ENCODE results near the gene KCNQ4. TPM values are rescaled to one million over a fixed set of nuclear protein-coding genes. Genes with fewer than 3 reads are reported as not detected.
A peak's percentile ranks its signal among the peaks of the same experiment; 100 is the strongest.

The KCNQ4 gene
- total RNA-seq, 1 experiment from 2014 or later = 0.05 TPM

GRCh38 chr1:40845895-40846294 lies 62.3 kb downstream of the KCNQ4 start:
- no peaks in the 10 kb centered on the region for H3K36me3 ChIP-seq

GRCh38 chr1:40847023-40847745 lies 63.6 kb downstream of the KCNQ4 start:
- no peaks in the 10 kb centered on the region for H3K36me3 ChIP-seq
- H3K27me3 ChIP-seq (replicated peaks) = no peaks in the 10 kb centered on the region
- no peak overlapping the region for H3K27ac ChIP-seq
- no peaks in the 10 kb centered on the region for H3K9me3 ChIP-seq (replicated peaks)
- no peaks in the 10 kb centered on the region for H3K4me1 ChIP-seq (replicated peaks)
- DNase-seq (ENCODE audit: low read depth in 1 of 2, low spot score in 2 of 2) = no peak
- H3K4me3 ChIP-seq = no peak overlapping the region

More at GRCh38 chr1:40845895-40846294, 62.3 kb downstream of the KCNQ4 start:
- H3K27ac ChIP-seq = no peak overlapping the region
- no peak overlapping the region for H3K4me3 ChIP-seq
- H3K4me1 ChIP-seq (replicated peaks) = no peaks in the 10 kb centered on the region
- no peak for DNase-seq (ENCODE audit: low read depth in 1 of 2, low spot score in 2 of 2)
- no peaks in the 10 kb centered on the region for H3K27me3 ChIP-seq (replicated peaks)
- H3K9me3 ChIP-seq (replicated peaks) = no peaks in the 10 kb centered on the region

- Histone ChIP-seq H3K27me3 (replicated peaks) (no peaks in the 10 kb centered on the region), H3K36me3 (no peaks in the 10 kb centered on the region), H3K4me3 (no peak overlapping the region), H3K4me1 (replicated peaks) (no peaks in the 10 kb centered on the region), H3K27ac (no peak overlapping the region), H3K9me3 (replicated peaks) (no peaks in the 10 kb centered on the region)
- peak; percentile 56 to 67 for DNase-seq (ENCODE audit: low read depth in 1 of 2, low spot score in 2 of 2)
Measured at GRCh38 chr1:40848530-40849189, 65.1 kb downstream of the KCNQ4 start.

- no peaks in the 10 kb centered on the region for H3K9me3 ChIP-seq (replicated peaks)
- H3K4me1 ChIP-seq (replicated peaks) = no peaks in the 10 kb centered on the region
- no peak overlapping the region for H3K27ac ChIP-seq
- H3K27me3 ChIP-seq (replicated peaks) = no peaks in the 10 kb centered on the region
- H3K4me3 ChIP-seq = no peak overlapping the region
- no peaks in the 10 kb centered on the region for H3K36me3 ChIP-seq
- peak; percentile 55 to 68 for DNase-seq (ENCODE audit: low read depth in 1 of 2, low spot score in 2 of 2)
Measured at GRCh38 chr1:40849801-40850592, 66.4 kb downstream of the KCNQ4 start.

GRCh38 chr1:40851643-40852042 lies 68.1 kb downstream of the KCNQ4 start:
- Histone ChIP-seq H3K9me3 (replicated peaks) (no peaks in the 10 kb centered on the region), H3K27ac (no peak overlapping the region), H3K27me3 (replicated peaks) (no peaks in the 10 kb centered on the region), H3K36me3 (no peaks in the 10 kb centered on the region), H3K4me1 (replicated peaks) (no peaks in the 10 kb centered on the region), H3K4me3 (no peak overlapping the region)
- DNase-seq (ENCODE audit: low read depth in 1 of 2, low spot score in 2 of 2) = no peak

GRCh38 chr1:40853113-40853884 lies 69.7 kb downstream of the KCNQ4 start:
- DNase-seq (ENCODE audit: low read depth in 1 of 2, low spot score in 2 of 2) = no peak
- no peak overlapping the region for H3K27ac ChIP-seq
- no peaks in the 10 kb centered on the region for H3K36me3 ChIP-seq
- H3K27me3 ChIP-seq (replicated peaks) = no peaks in the 10 kb centered on the region
- no peaks in the 10 kb centered on the region for H3K9me3 ChIP-seq (replicated peaks)
- H3K4me1 ChIP-seq (replicated peaks) = no peaks in the 10 kb centered on the region
- no peak overlapping the region for H3K4me3 ChIP-seq

GRCh38 chr1:40853885-40854170 lies 70.2 kb downstream of the KCNQ4 start:
- no peaks in the 10 kb centered on the region for H3K4me1 ChIP-seq (replicated peaks)
- DNase-seq (ENCODE audit: low read depth in 1 of 2, low spot score in 2 of 2) = no peak
- H3K27ac ChIP-seq = no peak overlapping the region
- H3K9me3 ChIP-seq (replicated peaks) = no peaks in the 10 kb centered on the region
- no peaks in the 10 kb centered on the region for H3K36me3 ChIP-seq
- H3K4me3 ChIP-seq = no peak overlapping the region
- no peaks in the 10 kb centered on the region for H3K27me3 ChIP-seq (replicated peaks)

GRCh38 chr1:40855513-40855912 lies 71.9 kb downstream of the KCNQ4 start:
- no peaks in the 10 kb centered on the region for H3K4me1 ChIP-seq (replicated peaks)
- H3K4me3 ChIP-seq = no peak overlapping the region
- no peak overlapping the region for H3K27ac ChIP-seq
- H3K27me3 ChIP-seq (replicated peaks) = no peaks in the 10 kb centered on the region
- H3K9me3 ChIP-seq (replicated peaks) = no peaks in the 10 kb centered on the region
- DNase-seq (ENCODE audit: low read depth in 1 of 2, low spot score in 2 of 2) = no peak
- no peaks in the 10 kb centered on the region for H3K36me3 ChIP-seq

- no peaks in the 10 kb centered on the region; the same call in 1 of the 2 replicates for H3K36me3 ChIP-seq
- H3K27me3 ChIP-seq (replicated peaks) = 0 out of 2 replicates have a peak, but pooled peaks cover 3% of the 10 kb centered on the region
- no peak overlapping the region for H3K4me3 ChIP-seq
- H3K27ac ChIP-seq = no peak overlapping the region
- peaks cover 2% of the 10 kb centered on the region for H3K4me1 ChIP-seq (replicated peaks)
- no peaks in the 10 kb centered on the region for H3K9me3 ChIP-seq (replicated peaks)
- no peak for DNase-seq (ENCODE audit: low read depth in 1 of 2, low spot score in 2 of 2)
Measured at GRCh38 chr1:40856116-40856515, 72.5 kb downstream of the KCNQ4 start.

- 0 out of 2 replicates have a peak, but pooled peaks cover 3% of the 10 kb centered on the region for H3K27me3 ChIP-seq (replicated peaks)
- H3K27ac ChIP-seq = no peak overlapping the region
- H3K36me3 ChIP-seq = no peaks in the 10 kb centered on the region; the same call in 1 of the 2 replicates
- DNase-seq (ENCODE audit: low read depth in 1 of 2, low spot score in 2 of 2) = no peak
- H3K9me3 ChIP-seq (replicated peaks) = 0 out of 2 replicates have a peak, but pooled peaks cover under 1% of the 10 kb centered on the region
- H3K4me3 ChIP-seq = no peak overlapping the region
- H3K4me1 ChIP-seq (replicated peaks) = peaks cover 9% of the 10 kb centered on the region
Measured at GRCh38 chr1:40856656-40857302, 73.2 kb downstream of the KCNQ4 start.

GRCh38 chr1:40857737-40858136 lies 74.2 kb downstream of the KCNQ4 start:
- Histone ChIP-seq H3K36me3 (no peaks in the 10 kb centered on the region; the same call in 1 of the 2 replicates), H3K9me3 (replicated peaks) (0 out of 2 replicates have a peak, but pooled peaks cover 4% of the 10 kb centered on the region), H3K4me1 (replicated peaks) (peaks cover 16% of the 10 kb centered on the region), H3K4me3 (no peak overlapping the region), H3K27ac (no peak overlapping the region), H3K27me3 (replicated peaks) (0 out of 2 replicates have a peak, but pooled peaks cover 3% of the 10 kb centered on the region)
- no peak for DNase-seq (ENCODE audit: low read depth in 1 of 2, low spot score in 2 of 2)

GRCh38 chr1:40858856-40859416 lies 75.3 kb downstream of the KCNQ4 start:
- no peak overlapping the region for H3K4me3 ChIP-seq
- H3K27ac ChIP-seq = no peak overlapping the region
- 0 out of 2 replicates have a peak, but pooled peaks cover 3% of the 10 kb centered on the region for H3K27me3 ChIP-seq (replicated peaks)
- no peak for DNase-seq (ENCODE audit: low read depth in 1 of 2, low spot score in 2 of 2)
- H3K36me3 ChIP-seq = no peaks in the 10 kb centered on the region; the same call in 1 of the 2 replicates
- 0 out of 2 replicates have a peak, but pooled peaks cover 4% of the 10 kb centered on the region for H3K9me3 ChIP-seq (replicated peaks)
- H3K4me1 ChIP-seq (replicated peaks) = peaks cover 21% of the 10 kb centered on the region
